NCI-H2196 treated with DMSO at 0.1 percent for 48 hours (cell line): ENCODE data around the gene SSPN.
"Not testable (repeated sequence)": the region's sequence is repeated elsewhere in the genome, so short reads cannot be mapped to it uniquely, and the experiment has no call there.

ENCODE experiments used
- DNase-seq: peaks from one replicate; lab custom pipeline; 2025; ENCODE audit not compliant: unreplicated experiment; lab: John Stamatoyannopoulos, UW

SSPN gene

GRCh38 chr12:26227361-26227745 is 32.0 kb downstream of the SSPN start:
- no peak for DNase-seq

- no peak for DNase-seq
Observed at GRCh38 chr12:26229910-26230309, 34.5 kb downstream of the SSPN start.

GRCh38 chr12:26231470-26231869 is 36.1 kb downstream of the SSPN start:
- no peak for DNase-seq

- no peak for DNase-seq
Observed at GRCh38 chr12:26231921-26232320, 36.5 kb downstream of the SSPN start.

- no peak for DNase-seq
Observed at GRCh38 chr12:26233631-26234030, 38.3 kb downstream of the SSPN start.

GRCh38 chr12:26235465-26235864 is 40.1 kb downstream of the SSPN start:
- DNase-seq: not testable (repeated sequence)

- DNase-seq: no peak
Observed at GRCh38 chr12:26238341-26239121, 43.2 kb downstream of the SSPN start.

- no peak for DNase-seq
Observed at GRCh38 chr12:26239122-26239851, 43.9 kb downstream of the SSPN start.

- DNase-seq: no peak
Observed at GRCh38 chr12:26239852-26240815, 44.8 kb downstream of the SSPN start.

GRCh38 chr12:26241080-26241479 is 45.7 kb downstream of the SSPN start:
- no peak for DNase-seq

GRCh38 chr12:26242683-26243082 is 47.3 kb downstream of the SSPN start:
- DNase-seq: no peak

GRCh38 chr12:26244503-26244902 is 49.1 kb downstream of the SSPN start:
- no peak for DNase-seq

- no peak for DNase-seq
Observed at GRCh38 chr12:26245175-26245942, 50.0 kb downstream of the SSPN start.

GRCh38 chr12:26246483-26247164 is 51.3 kb downstream of the SSPN start:
- DNase-seq: no peak

- no peak for DNase-seq
Observed at GRCh38 chr12:26247873-26248272, 52.5 kb downstream of the SSPN start.

GRCh38 chr12:26250801-26251200 is 55.4 kb downstream of the SSPN start:
- DNase-seq: no peak

GRCh38 chr12:26251600-26251999 is 56.2 kb downstream of the SSPN start:
- DNase-seq: no peak

- DNase-seq: no peak
Observed at GRCh38 chr12:26252946-26253345, 57.6 kb downstream of the SSPN start.

GRCh38 chr12:26255893-26256645 is 60.7 kb downstream of the SSPN start:
- no peak for DNase-seq
